Germinal center (tissue), 1 donor: ENCODE results near the gene MRPL12.
"Not testable (repeated sequence)": the region's sequence is repeated elsewhere in the genome, so short reads cannot be mapped to it uniquely, and the experiment has no call there.

ENCODE experiments used
- DNase-seq: peaks from one replicate; pipeline ENCODE4 v3.0.0; 2012; ENCODE audit warnings: mixed read lengths, low spot score

MRPL12 gene

GRCh38 chr17:81716674-81716996 is 13.5 kb downstream of the MRPL12 start:
- DNase-seq, result no peak

- no peak for DNase-seq
Observed at GRCh38 chr17:81717049-81717765, 14.0 kb downstream of the MRPL12 start.

GRCh38 chr17:81717766-81718089 is 14.6 kb downstream of the MRPL12 start:
- no peak for DNase-seq

- no peak for DNase-seq
Observed at GRCh38 chr17:81719410-81720266, 16.5 kb downstream of the MRPL12 start.

- no peak for DNase-seq
Observed at GRCh38 chr17:81720267-81721071, 17.3 kb downstream of the MRPL12 start.

GRCh38 chr17:81722184-81723120 is 19.3 kb downstream of the MRPL12 start:
- no peak for DNase-seq

- no peak for DNase-seq
Observed at GRCh38 chr17:81723651-81724209, 20.6 kb downstream of the MRPL12 start.

- no peak for DNase-seq
Observed at GRCh38 chr17:81725439-81725838, 22.3 kb downstream of the MRPL12 start.

- no peak for DNase-seq
Observed at GRCh38 chr17:81726004-81726403, 22.8 kb downstream of the MRPL12 start.

GRCh38 chr17:81727324-81728031 is 24.3 kb downstream of the MRPL12 start:
- no peak for DNase-seq

GRCh38 chr17:81733507-81734404 is 30.6 kb downstream of the MRPL12 start:
- peak; percentile 84 for DNase-seq

- no peak for DNase-seq
Observed at GRCh38 chr17:81734405-81735263, 31.5 kb downstream of the MRPL12 start.

GRCh38 chr17:81735264-81736102 is 32.3 kb downstream of the MRPL12 start:
- peak; percentile 65 for DNase-seq

- no peak for DNase-seq
Observed at GRCh38 chr17:81737947-81738800, 35.0 kb downstream of the MRPL12 start.

GRCh38 chr17:81738801-81739393 is 35.7 kb downstream of the MRPL12 start:
- no peak for DNase-seq

- not testable (repeated sequence) for DNase-seq
Observed at GRCh38 chr17:81739593-81739992, 36.4 kb downstream of the MRPL12 start.
